ENCODE measurements around the gene SH3RF3. TPM values are rescaled to one million over a fixed set of nuclear protein-coding genes. Genes with fewer than 3 reads are reported as not detected.
A peak's percentile ranks its signal among the peaks of the same experiment; 100 is the strongest.

Gene SH3RF3
- polyA plus RNA-seq, 3 donors from 2014 or later, result not detected

DNA sequence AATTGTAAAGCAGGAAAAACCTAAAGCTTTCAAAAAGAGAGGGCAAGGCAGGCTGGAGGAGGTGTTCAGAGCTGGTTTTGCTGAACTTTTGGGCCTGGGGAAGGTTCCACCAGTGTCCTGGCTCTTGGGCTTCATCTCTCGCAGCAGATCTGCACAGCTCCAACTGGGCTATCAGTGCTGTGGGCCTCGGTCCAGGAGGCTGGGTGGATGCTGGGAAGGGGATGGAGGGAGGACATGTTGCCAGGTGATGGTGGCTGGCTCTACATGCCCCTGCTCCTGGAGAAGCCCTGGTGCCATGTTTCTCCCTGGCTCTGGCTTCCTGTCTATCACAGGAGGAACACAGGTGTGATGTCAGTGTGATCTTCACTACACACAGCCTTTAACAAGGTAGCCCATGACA is 187.1 kb downstream of the SH3RF3 start:
- DNase-seq, result no peak
- Mint-ChIP-seq H3K27me3 (ENCODE audit: low read depth in 3 of 3) (peaks cover 3 to 8% (median 7%) of the 10 kb centered on the region in 3 donors), H3K27ac (no peak overlapping the region), H3K36me3 (peaks cover 0 to 4% (median 0%) of the 10 kb centered on the region in 3 donors), H3K4me3 (no peak overlapping the region), H3K4me1 (peaks cover 0 to 5% of the 10 kb centered on the region in 2 donors), H3K9me3 (no peaks in the 10 kb centered on the region)

DNA sequence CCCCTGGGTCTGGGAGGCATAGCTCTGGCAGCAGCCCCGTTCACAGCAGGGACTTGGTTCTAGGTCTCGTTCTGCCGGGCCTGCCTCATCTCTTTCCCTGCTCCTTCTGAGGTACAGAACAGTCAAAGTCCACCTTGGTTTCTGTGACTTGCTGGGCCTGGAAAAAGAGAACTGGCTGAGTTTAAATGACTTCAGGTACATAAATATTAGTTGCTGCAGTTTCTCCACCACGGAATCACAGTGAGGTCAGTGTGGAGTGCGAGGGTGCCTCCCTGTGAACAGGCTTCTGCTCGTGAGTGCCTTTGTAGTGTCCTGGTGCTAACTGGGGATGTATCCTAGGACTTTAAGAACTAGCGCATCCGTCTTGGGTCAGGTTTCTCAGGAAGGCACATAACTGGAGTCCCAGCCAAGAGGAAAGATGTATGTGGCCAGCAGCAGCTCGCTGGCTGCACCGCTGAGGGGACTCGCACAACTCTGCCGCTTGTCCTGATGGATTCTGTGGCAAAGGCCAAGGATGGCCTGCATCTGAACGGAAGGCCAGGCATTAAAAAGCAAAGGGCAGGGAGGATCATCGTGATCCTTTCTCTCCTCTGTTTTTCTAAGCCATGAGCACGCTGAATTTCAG is 188.6 kb downstream of the SH3RF3 start:
- H3K27me3 Mint-ChIP-seq (ENCODE audit: low read depth in 3 of 3), result peaks cover 3 to 7% (median 5%) of the 10 kb centered on the region in 3 donors
- peaks cover 0 to 5% of the 10 kb centered on the region in 2 donors for H3K4me1 Mint-ChIP-seq
- DNase-seq, result no peak
- H3K4me3 Mint-ChIP-seq, result no peak overlapping the region
- no peak overlapping the region for H3K27ac Mint-ChIP-seq
- peaks cover 0 to 4% (median 0%) of the 10 kb centered on the region in 3 donors for H3K36me3 Mint-ChIP-seq
- H3K9me3 Mint-ChIP-seq, result no peaks in the 10 kb centered on the region

DNA sequence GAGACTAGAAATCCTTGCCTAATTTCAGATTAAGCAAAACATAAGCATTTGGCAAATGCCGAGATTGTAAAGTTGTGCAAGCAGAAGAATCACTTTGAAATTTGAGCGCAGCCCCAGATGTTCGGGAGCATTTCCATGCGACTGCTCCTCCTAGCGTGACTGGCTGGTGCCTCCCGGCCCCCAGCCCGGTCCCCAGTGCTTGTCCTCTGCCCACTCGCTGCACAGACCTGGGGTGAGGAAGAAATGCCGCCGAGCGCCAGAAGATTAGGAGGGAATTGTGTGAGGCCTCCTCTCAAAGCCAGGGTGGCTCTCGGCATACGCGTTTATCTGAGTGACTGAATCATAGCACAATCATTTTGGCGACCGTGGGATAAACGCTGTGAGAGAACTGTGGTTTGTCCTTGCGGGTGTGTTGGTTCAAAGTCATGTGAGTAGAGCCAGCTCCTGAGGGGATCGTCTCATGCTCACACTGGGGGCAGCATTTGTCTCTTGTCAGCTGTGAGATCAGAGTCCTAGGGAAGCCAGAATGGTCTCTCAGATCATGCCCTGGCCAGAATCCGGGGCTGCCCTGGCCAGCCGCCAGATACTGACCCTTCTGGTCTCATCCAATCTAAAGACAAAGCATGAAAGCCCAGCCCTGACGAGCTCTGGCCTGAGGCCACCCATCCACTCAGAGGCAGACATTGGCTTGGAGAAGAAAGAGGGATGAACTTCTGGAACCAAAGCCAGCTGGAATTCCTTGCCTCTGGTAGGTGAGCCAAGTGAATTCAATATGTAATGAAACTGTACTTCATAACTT is 189.3 kb downstream of the SH3RF3 start:
- Mint-ChIP-seq H3K36me3 (peaks cover 0 to 4% (median 0%) of the 10 kb centered on the region in 3 donors), H3K27me3 (ENCODE audit: low read depth in 3 of 3) (peaks cover 3 to 9% (median 8%) of the 10 kb centered on the region in 3 donors), H3K4me3 (no peak overlapping the region), H3K27ac (no peak overlapping the region), H3K9me3 (no peaks in the 10 kb centered on the region), H3K4me1 (peaks cover 0 to 5% of the 10 kb centered on the region in 2 donors)
- DNase-seq, result no peak

- Mint-ChIP-seq H3K27ac (no peak overlapping the region), H3K4me1 (peaks cover 0 to 5% of the 10 kb centered on the region in 2 donors), H3K4me3 (no peak overlapping the region), H3K27me3 (ENCODE audit: low read depth in 3 of 3) (peaks cover 3 to 9% (median 6%) of the 10 kb centered on the region in 3 donors), H3K9me3 (no peaks in the 10 kb centered on the region), H3K36me3 (no peaks in the 10 kb centered on the region)
- DNase-seq, result no peak
Measured at GRCh38 chr2:109318949-109319342, 189.9 kb downstream of the SH3RF3 start.

DNA sequence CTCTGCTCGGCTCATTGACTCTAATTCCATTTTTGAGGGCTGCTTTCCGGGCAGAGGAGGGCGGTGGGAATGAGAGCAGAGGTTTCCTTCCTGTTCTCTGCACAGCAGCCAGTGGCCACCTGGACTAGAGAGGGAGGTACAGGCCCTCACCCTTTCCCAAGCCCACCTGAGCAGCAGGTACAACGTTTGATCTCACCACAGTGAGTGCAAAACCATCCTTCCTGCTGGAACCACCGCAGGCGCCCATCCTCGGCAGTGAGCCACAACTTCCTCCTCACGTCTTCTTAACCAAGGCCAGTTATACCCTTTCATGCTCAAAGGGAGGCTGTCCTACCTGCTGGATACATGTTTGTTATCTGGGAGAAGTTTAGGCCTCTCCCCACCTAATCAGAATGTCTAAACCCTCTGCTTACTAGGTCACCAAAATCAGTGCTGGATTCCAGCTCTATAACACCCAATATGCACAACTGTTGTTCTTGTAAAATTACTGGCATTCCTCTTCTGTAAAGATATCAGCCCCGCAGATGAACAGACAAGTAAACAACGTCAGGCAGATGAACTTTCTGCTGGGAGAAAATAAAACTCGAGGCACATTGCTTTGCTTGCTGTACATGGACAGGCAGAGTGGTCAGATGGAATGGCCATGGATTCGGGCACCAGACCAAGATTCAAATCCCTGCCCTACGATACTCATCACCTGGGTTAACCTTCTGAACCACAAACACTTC is 191.4 kb downstream of the SH3RF3 start:
- Mint-ChIP-seq H3K4me3 (no peak overlapping the region), H3K27me3 (ENCODE audit: low read depth in 3 of 3) (peaks cover 3 to 11% (median 4%) of the 10 kb centered on the region in 3 donors), H3K36me3 (no peaks in the 10 kb centered on the region), H3K4me1 (peaks cover 0 to 5% of the 10 kb centered on the region in 2 donors), H3K9me3 (no peaks in the 10 kb centered on the region), H3K27ac (no peak overlapping the region)
- DNase-seq, result no peak

DNA sequence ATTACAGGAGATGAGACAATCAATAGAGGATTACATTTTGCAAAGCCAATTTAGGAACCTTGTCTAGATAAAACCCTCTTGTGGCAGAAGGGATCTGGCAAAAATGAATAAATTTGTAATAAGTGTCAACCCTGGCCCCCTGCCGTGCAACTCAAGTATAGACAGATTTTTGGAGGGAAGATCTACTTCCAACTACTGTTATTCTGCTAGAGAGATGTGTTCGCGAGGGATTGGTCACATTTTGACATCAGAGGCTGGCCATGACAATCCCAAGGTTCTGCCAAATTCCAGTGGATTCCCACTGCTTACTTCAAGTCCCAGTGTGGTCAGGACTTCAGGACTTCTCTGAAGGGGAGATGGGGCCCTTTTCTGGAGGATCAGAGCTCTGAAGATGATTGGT is 192.6 kb downstream of the SH3RF3 start:
- H3K9me3 Mint-ChIP-seq, result no peaks in the 10 kb centered on the region
- H3K36me3 Mint-ChIP-seq, result no peaks in the 10 kb centered on the region
- DNase-seq, result no peak
- no peak overlapping the region for H3K4me3 Mint-ChIP-seq
- peaks cover 4 to 11% (median 5%) of the 10 kb centered on the region in 3 donors for H3K27me3 Mint-ChIP-seq (ENCODE audit: low read depth in 3 of 3)
- no peak overlapping the region for H3K27ac Mint-ChIP-seq
- peaks cover 0 to 5% of the 10 kb centered on the region in 2 donors for H3K4me1 Mint-ChIP-seq

DNA sequence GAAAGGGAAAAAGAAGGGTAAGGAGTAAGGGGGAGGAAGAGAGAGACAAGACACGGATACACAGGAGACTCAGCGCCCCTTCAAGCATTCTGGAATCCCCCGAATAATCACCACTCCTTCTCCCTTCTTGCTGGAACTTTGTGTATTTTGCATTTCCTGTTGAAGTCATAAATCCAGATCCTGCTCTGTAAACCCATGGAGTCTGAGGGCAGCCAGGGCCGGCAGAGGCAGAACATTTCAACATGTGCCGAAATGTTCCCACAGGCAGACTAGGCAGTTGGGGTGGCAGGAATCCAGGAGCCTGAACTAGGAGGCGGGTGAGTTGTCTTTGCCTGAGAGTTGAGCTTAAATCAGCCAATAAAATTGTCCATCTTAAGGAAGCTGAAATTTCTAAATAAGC is 193.1 kb downstream of the SH3RF3 start:
- Mint-ChIP-seq H3K9me3 (no peaks in the 10 kb centered on the region), H3K4me3 (no peak overlapping the region), H3K4me1 (peaks cover 0 to 5% of the 10 kb centered on the region in 2 donors), H3K27me3 (ENCODE audit: low read depth in 3 of 3) (peaks cover 3 to 11% (median 5%) of the 10 kb centered on the region in 3 donors), H3K27ac (no peak overlapping the region), H3K36me3 (no peaks in the 10 kb centered on the region)
- DNase-seq, result no peak

GRCh38 chr2:109322641-109323040 is 193.6 kb downstream of the SH3RF3 start:
- no peak for DNase-seq
- Mint-ChIP-seq H3K4me1 (peaks cover 0 to 5% of the 10 kb centered on the region in 2 donors), H3K27me3 (ENCODE audit: low read depth in 3 of 3) (peaks cover 3 to 11% (median 5%) of the 10 kb centered on the region in 3 donors), H3K36me3 (no peaks in the 10 kb centered on the region), H3K27ac (no peak overlapping the region), H3K9me3 (no peaks in the 10 kb centered on the region), H3K4me3 (no peak overlapping the region)

GRCh38 chr2:109324861-109325260 is 195.9 kb downstream of the SH3RF3 start:
- Mint-ChIP-seq H3K36me3 (peaks cover 0 to 6% (median 0%) of the 10 kb centered on the region in 3 donors), H3K4me3 (no peak overlapping the region), H3K4me1 (peaks cover 7 to 13% of the 10 kb centered on the region in 2 donors), H3K27ac (no peak overlapping the region), H3K9me3 (no peaks in the 10 kb centered on the region), H3K27me3 (ENCODE audit: low read depth in 3 of 3) (peaks cover 1 to 9% (median 8%) of the 10 kb centered on the region in 3 donors)
- DNase-seq, result no peak

DNA sequence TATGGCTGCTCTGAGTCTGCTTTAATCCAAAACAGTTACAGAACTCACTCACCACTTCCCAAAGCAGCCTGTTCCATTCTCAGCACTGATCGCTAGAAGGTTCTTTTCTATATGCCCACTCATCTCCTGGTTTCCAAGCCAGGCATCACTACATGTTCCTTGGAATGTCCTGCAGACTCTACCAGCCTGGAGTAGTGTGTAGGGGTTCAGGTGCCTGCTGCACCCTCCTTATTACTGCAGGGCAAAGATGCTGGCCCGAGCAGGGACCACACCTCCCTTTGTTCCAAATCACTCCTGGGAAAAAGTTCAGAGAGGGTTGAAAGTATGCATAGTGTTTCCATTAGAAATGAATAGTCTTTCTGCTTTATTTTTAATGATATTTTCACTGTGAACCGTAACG is 196.6 kb downstream of the SH3RF3 start:
- Mint-ChIP-seq H3K4me1 (peaks cover 7 to 8% of the 10 kb centered on the region in 2 donors), H3K27ac (no peak overlapping the region), H3K36me3 (peaks cover 0 to 6% (median 0%) of the 10 kb centered on the region in 3 donors), H3K4me3 (no peak overlapping the region), H3K9me3 (no peaks in the 10 kb centered on the region), H3K27me3 (ENCODE audit: low read depth in 3 of 3) (peaks cover 4 to 9% (median 8%) of the 10 kb centered on the region in 3 donors)
- DNase-seq, result no peak

GRCh38 chr2:109326306-109326705 is 197.3 kb downstream of the SH3RF3 start:
- no peak for DNase-seq
- H3K4me3 Mint-ChIP-seq, result no peak overlapping the region
- H3K27ac Mint-ChIP-seq, result no peak overlapping the region
- peaks cover 7 to 8% of the 10 kb centered on the region in 2 donors for H3K4me1 Mint-ChIP-seq
- H3K9me3 Mint-ChIP-seq, result no peaks in the 10 kb centered on the region
- peaks cover 4 to 9% (median 8%) of the 10 kb centered on the region in 3 donors for H3K27me3 Mint-ChIP-seq (ENCODE audit: low read depth in 3 of 3)
- peaks cover 0 to 6% (median 0%) of the 10 kb centered on the region in 3 donors for H3K36me3 Mint-ChIP-seq

DNA sequence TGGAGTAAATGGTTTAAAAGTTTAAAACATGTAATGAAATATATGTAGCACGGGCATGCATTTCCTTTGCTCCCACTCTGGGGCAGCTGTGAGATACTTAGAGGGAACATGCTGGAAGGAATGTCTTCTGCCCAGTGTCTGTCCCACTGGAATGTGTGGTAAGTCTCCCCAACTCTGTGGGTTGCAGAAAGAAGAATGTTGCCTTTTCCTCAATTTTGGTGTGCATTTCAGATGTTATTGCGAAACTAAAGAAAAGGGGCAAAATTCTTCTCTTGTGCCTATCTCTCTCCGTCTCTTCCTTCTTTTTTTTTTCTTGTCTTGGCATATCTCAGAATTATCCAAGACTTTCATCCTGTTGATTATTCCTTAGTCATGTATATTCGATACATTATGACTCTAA is 201.1 kb downstream of the SH3RF3 start:
- Mint-ChIP-seq H3K4me3 (no peak overlapping the region), H3K4me1 (peaks cover 34 to 39% of the 10 kb centered on the region in 2 donors), H3K27me3 (ENCODE audit: low read depth in 3 of 3) (peaks cover 2 to 8% (median 4%) of the 10 kb centered on the region in 3 donors), H3K9me3 (no peaks in the 10 kb centered on the region), H3K27ac (peak overlapping the region in 1 of 6 donors; percentile 37), H3K36me3 (peaks cover 0 to 6% (median 0%) of the 10 kb centered on the region in 3 donors)
- DNase-seq, result no peak

DNA sequence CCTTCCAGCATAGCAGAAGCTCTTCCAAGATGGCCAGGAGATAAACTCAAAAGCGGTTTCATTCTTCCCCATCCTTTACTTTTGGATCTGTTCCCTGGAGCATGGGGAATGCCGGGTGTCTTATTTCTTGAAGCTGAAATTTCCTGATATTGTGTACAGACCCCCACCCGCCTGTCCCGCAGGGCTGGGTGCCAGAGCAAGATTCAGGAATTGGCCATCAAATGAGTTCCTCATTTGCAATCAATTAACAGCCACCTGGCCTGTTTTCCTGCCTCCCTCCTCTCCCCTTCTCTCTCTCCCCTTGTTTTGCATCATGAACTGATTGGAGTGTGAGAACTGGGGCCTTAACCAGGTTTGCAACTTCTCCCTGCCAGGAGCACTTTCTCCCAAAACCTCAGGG is 202.1 kb downstream of the SH3RF3 start:
- H3K36me3 Mint-ChIP-seq, result peaks cover 0 to 6% (median 0%) of the 10 kb centered on the region in 3 donors
- H3K27me3 Mint-ChIP-seq (ENCODE audit: low read depth in 3 of 3), result peaks cover 2 to 11% (median 6%) of the 10 kb centered on the region in 3 donors
- H3K4me3 Mint-ChIP-seq, result no peak overlapping the region
- peaks cover 44 to 49% of the 10 kb centered on the region in 2 donors for H3K4me1 Mint-ChIP-seq
- DNase-seq, result no peak
- no peaks in the 10 kb centered on the region for H3K9me3 Mint-ChIP-seq
- H3K27ac Mint-ChIP-seq, result no peak overlapping the region
